ENCODE results near the gene AP1G2. TPM values are rescaled to one million over a fixed set of nuclear protein-coding genes. Genes with fewer than 3 reads are reported as not detected.

Gene AP1G2
- total and polyA plus RNA-seq, 2 of the 13 experiments (the other 11 are each of a cell fraction or from before 2014, with no cell fraction given), result 96.9 to 611 TPM

- peak; percentile 75; the same call in 1 of the 2 replicates for TF ChIP-seq NKX3-1 (CRISPR knock-in tag; IDR thresholded peaks at IDR 0.05)
- TF ChIP-seq ZNF503 (CRISPR knock-in tag; IDR thresholded peaks at IDR 0.05), result peak; percentile 79
- TF ChIP-seq ZMAT3 (CRISPR knock-in tag; conservative IDR thresholded peaks at IDR 0.05), result peak; percentile 98
- TF ChIP-seq ZBTB14 (CRISPR knock-in tag; IDR thresholded peaks at IDR 0.05), result no peak
- TF ChIP-seq MEIS2 (CRISPR knock-in tag; IDR thresholded peaks at IDR 0.05), result peak; percentile 88
- TF ChIP-seq NFKBIZ (CRISPR knock-in tag; IDR thresholded peaks at IDR 0.05), result no peak
- TF ChIP-seq ZNF615 (CRISPR knock-in tag; IDR thresholded peaks at IDR 0.05; ENCODE audit: borderline replicate concordance), result no peak
- 0 out of 2 replicates have a peak, but pooled peaks have one; percentile 81 for TF ChIP-seq ZNF597 (CRISPR knock-in tag; IDR thresholded peaks at IDR 0.05)
- TF ChIP-seq ZNF766 (CRISPR knock-in tag; IDR thresholded peaks at IDR 0.05; ENCODE audit: borderline replicate concordance), result peak; percentile 54; the same call in 1 of the 2 replicates
- TF ChIP-seq ZBED4 (CRISPR knock-in tag; IDR thresholded peaks at IDR 0.05; ENCODE audit: borderline replicate concordance), result no peak; the same call in 1 of the 2 replicates
- no peak for TF ChIP-seq ZNF878 (CRISPR knock-in tag; IDR thresholded peaks at IDR 0.05)
- peak; percentile 64 for TF ChIP-seq HNRNPL (IDR thresholded peaks at IDR 0.05; ENCODE audit: low read depth, low read length)
- peak; percentile 81 for TF ChIP-seq KMT2B (CRISPR knock-in tag; IDR thresholded peaks at IDR 0.05)
- no peak; the same call in 1 of the 2 replicates for TF ChIP-seq BATF2 (CRISPR knock-in tag; IDR thresholded peaks at IDR 0.05)
- peak; percentile 89; the same call in 1 of the 2 replicates for TF ChIP-seq ZNF749 (CRISPR knock-in tag; IDR thresholded peaks at IDR 0.05; ENCODE audit: borderline replicate concordance)
- TF ChIP-seq ZNF264 (CRISPR knock-in tag; IDR thresholded peaks at IDR 0.05), result no peak; the same call in none of the 2 replicates
- TF ChIP-seq WIZ (CRISPR knock-in tag; IDR thresholded peaks at IDR 0.05), result no peak
- TF ChIP-seq ZNF431 (CRISPR knock-in tag; IDR thresholded peaks at IDR 0.05; ENCODE audit: borderline replicate concordance, low read depth), result peak; percentile 70
- TF ChIP-seq HIVEP1 (CRISPR knock-in tag; IDR thresholded peaks at IDR 0.05), result peak; percentile 33; the same call in 1 of the 2 replicates
- TF ChIP-seq TEAD2 (CRISPR knock-in tag; IDR thresholded peaks at IDR 0.05), result no peak
- peak; percentile 95 for TF ChIP-seq DMAP1 (CRISPR knock-in tag; IDR thresholded peaks at IDR 0.05)
Measured at GRCh38 chr14:23567186-23568020, at the start of gene AP1G2 (continued).
